DMS153 treated with DMSO at 0.1 percent for 48 hours (cell line): Measurements from ENCODE around the gene ANGPT4.
"Not testable (repeated sequence)": the region's sequence is repeated elsewhere in the genome, so short reads cannot be mapped to it uniquely, and the experiment has no call there.

ENCODE experiments used
- DNase-seq: peaks from one replicate; lab custom pipeline; 2025; ENCODE audit not compliant: unreplicated experiment; lab: John Stamatoyannopoulos, UW

The ANGPT4 gene

DNA sequence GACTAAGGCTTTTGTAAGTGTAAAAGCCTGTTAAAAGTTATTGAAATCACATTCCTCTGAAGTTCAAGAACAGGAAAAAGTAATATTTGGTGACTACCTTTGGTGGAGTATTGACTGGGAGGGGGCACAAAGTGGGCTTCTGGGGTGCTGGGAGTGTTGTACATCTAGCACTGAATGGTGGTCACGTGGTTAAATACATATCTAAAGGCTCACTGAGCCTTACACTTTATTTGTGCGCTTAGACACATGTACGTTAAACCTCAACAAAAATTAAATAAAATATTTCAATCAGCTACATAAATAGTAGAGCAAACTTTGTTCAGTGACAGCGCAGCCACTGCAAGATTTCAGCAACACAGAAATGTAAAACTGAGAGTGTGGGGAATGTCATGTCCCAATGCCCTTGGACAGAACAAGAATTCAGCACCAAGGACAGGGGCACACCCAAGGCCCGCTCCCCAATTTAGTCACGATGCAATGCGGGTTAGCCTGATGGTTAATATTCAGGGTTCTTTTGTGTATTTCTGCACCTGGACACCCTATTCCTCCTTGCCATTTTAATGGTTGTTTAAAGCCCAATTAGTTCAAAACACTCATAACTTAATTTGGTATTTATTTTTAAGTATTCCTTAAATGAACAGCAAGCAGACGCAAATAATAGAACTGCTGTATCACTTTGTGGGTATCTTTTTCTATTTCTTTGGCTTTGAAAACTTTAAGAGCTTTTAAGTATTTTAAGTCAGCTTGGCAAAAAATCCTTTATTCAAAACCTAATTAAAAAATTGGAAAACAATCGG is 37.4 kb downstream of the ANGPT4 start:
- DNase-seq: no peak

DNA sequence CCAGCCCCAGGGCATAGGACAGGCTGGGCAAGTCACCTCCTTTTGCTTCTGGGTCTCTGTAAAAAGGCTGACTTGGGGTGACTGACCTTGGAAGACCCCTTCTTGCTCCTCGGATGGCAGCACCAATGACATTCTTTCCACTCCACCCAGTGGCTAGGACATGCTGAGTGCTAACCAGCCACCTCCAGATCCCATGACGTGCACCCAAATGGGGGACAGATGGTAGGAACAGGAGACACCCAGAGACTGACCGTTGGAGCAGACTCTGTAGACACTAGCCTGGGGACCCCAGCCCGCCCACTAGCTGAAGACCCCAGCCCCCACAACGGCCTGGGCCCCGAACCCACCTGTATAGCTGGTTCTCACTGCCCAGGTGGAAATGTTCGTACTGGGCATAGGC is 38.3 kb downstream of the ANGPT4 start:
- no peak for DNase-seq

DNA sequence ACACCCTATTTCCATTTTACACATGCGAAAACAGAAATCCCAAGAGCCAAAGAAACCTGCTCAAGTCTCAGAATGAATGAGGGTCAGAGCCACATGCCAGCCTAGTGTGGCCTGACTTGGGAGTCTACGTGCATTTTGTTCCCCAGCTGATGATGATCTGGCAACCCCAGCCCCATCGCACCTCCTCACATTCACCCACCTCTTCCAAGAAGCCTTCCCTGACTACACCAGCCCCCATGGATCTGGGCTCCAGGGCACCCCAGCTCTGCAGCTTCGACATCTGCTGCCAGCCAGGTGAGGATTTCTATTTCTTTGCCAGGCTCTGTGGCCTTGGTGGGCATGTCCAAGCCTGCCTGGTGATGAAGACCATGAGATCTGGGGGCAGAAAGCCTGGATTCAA is 41.0 kb downstream of the ANGPT4 start:
- no peak for DNase-seq

DNA sequence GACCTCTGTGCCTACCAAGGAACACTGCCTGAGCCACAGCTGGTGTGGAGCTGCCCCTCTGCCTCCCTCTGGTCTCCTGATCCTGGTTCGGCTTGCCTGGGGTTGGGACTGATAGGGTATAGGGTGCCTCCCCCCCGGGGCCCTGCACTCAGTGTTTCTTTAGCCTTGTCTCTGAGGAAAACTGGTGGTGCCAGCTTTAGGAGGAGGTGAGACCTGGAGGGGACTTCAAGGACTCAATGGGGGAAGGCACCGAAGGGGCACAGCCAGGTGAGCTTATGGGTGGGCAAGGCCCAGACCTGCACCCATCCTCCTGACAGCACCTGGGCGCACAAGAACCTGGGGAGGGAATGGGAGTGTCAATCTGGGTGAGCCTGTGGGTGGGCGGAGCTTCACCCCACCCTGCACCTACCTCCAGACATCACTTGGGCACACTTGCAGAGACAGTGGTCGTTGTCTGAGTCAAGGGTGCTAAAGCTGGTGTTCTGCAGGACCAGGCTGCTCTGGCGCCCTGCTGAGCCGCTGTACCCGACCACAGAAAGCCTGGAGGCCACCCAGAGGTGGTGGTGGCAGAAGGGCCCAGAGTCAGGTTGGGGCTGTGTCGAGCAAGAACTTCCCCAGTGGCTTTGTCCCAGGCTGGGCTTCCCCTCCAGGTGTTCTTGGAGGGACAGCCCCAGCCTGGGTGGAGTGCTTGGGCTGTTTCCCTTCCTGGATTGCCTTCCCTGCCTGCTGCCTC is 42.1 kb downstream of the ANGPT4 start:
- no peak for DNase-seq

DNA sequence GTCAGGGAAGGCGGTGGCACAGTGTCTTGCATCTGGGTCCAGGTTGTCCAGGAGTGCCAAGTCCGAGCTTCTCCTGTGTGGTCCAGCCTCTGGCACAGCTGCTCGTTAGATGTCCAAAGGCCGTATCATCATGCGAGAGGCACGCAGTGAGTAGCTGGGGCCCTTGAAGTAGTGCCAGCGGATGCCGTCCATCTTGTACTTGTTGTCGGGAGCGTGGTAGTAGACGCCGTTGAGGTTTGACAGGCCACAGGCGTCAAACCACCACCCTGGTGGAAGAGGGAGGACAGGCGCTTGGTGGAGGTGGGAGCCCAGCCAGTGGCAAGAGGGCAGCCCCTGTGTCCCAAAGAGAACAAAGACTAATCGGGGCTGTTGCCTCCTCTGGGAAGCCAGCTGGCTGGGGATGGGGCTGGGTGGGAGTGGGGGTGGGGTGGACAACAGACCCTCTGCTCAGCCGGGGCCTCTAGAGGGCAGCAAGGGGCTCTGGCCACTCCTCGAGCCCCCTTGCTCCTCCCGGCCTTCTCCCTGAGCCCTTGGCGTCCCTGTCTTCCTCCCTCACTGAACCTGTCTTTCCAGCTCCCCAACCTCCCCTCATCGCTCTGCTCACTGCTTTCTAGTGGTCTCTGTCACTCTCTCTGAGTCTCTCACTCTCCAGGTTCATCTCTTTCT is 43.1 kb downstream of the ANGPT4 start:
- no peak for DNase-seq

DNA sequence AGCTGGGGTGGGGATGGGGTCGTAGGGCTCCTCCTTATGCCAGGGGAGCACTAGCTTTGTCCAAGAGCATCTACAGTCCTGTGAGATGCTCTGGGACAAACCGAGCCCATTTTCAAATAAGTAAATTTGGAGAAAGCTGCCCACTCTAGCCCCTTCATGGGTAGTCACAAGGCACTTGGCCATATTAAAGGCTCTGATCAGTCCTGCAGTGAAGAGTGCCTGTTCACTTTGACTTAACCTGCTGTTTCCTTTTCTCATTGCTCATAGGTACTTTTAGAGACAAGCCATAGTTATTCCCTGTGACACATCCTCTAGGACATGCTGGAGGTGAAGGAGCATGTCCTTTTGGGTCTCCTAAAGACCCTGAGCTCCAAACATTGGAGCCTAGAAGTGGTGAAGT is 44.2 kb downstream of the ANGPT4 start:
- DNase-seq: no peak

DNA sequence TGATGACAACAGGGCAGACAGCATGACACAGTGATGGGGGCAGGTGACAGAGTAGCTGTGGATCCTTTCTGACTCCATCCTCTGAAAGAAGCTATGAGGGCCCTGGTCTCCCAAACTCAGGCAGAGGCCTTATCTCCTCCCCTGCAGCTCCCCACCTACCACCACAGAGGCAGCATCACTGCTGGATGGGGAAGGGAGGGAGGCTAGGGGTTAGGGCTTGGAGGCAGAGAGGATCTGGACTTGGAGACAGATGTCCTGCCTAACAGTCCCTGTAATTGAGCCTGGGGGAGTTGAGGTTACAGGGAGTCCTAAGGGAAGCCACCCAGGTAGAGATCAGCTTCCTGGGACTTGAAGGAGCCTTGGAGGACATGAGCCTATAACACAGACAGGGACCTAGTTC is 44.7 kb downstream of the ANGPT4 start:
- no peak for DNase-seq

DNA sequence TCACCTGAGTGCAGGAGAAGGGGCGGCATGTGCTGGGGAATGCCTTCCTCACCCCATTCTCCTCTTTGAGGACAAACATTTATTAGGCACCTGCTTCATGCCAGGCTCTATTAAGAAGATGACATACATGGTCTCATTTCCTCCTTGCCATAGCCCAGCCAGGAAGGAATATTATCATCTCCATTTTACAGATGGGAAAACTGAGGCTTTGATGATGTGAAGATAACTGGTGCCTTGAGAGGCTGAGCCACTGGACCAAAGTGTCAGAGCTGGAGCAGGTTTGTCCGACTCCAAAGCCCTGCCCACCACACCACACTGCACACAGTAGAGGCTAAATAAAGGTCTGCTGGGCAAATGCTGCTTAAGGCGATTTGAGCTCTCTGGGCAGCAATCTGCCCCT is 45.4 kb downstream of the ANGPT4 start:
- DNase-seq: no peak

DNA sequence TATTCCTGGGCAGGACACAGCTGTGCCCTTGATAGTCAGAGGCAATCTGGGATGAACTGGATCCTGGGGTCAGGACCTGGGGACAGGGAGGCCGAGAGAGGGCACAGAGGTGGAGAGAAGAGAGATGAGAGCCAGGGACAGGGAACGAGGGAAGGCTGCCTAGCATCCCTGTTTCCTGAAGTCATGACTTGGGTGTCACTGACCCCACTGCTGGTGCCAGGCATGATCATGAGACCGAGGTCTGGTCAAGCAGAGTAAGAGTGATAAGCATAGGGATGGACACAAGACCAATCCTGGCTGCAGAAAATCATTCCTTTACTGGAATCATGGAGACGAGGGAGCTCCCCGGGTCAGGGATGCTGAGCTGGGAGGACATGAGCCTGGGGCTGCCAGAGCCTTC is 46.5 kb downstream of the ANGPT4 start:
- no peak for DNase-seq

DNA sequence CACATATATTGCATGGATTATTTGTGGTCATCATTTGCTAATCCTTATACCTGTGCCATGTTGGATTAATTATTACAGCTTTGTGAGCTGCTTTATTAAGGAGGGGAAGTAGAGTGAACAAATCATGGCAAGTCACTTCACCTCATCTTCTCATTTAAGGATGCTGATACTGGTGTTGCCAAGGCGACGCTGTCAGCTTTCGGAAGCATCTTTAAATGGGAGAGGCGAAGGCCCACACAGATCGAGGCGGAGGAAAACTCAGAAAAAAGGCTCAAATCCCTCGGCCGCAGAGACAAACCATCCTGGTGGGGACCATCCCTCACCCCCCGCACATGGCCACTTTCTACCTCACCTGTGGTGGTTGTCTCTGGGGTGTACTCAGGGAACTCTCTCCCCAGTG is 47.9 kb downstream of the ANGPT4 start:
- no peak for DNase-seq

DNA sequence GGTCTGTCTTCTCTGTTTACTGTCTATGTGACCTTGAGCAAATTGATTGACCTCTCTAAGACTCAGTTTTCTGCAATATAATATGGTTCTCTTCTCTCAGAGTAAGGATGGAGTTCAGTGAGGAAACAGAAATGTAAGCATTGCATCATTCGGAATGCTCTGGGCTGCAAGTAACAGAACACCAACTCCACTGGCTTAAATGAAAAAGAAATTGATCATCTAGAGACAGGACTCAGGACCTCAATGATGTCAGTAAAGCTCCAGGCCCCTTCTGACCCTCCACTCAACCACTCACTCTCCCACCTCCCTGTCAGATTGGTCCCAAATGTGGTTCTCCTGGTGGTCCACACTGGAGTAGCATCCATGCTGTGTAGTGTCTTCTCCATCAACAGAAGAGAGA is 50.7 kb downstream of the ANGPT4 start:
- no peak for DNase-seq

DNA sequence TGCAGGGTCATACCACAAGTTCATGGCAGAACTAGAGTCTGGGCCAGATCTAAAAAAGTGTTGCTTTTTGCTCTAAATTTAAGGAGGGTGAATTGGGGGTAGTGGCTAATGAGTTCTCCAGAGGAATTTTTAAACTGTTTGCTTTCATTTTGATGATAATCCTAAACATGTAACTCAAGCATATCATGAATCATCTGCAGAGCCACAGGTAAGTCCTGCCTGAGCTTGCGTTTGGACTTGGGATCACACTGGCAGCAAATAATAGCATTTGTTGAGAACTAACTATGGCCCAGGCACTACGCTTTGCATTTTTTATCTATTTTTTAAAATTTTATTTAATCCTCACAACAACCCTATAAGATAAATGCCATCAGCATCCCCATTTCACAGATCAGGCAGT is 55.2 kb downstream of the ANGPT4 start:
- no peak for DNase-seq

DNA sequence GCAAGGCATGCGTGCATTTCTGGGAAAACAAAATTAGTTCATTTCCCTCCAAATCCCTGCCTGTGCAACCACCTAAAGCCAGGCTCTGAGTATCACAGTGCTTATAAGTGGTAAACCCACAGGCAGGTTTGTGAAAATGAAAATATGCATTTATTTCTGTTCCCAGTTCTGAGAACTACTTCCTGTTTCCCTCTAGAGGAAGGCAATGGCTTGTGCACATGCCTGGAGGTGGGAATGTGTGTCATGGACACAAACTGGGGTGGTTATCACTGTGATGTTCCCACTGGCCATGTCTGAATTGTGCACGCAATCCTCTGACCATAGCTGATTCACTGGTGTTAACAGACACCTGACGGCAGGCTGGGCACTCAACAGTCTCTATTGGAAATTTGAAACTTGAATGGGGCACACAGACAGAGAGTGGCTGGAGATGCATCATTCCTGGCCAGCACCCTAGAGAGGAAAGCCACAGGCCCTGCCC is 56.3 kb downstream of the ANGPT4 start:
- DNase-seq: no peak

DNA sequence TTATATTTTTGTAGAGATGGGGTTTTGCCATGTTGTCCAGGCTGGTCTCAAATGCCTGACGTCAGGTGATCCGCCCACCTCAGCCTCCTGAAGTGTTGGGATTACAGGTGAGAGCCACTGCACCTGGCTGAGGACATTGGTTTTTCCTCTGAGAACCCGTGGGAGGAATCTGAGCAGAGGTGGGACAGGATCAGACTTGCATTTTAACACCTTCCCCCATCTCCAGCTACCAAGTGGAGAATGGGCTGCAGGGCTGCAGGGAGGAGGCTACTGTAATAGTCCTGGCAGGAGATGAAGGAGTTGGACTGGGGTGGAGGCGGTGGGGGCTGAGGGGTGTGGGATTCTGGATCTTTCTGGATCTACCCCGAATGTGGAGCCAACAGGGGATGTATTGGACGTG is 58.1 kb downstream of the ANGPT4 start:
- DNase-seq: no peak

DNA sequence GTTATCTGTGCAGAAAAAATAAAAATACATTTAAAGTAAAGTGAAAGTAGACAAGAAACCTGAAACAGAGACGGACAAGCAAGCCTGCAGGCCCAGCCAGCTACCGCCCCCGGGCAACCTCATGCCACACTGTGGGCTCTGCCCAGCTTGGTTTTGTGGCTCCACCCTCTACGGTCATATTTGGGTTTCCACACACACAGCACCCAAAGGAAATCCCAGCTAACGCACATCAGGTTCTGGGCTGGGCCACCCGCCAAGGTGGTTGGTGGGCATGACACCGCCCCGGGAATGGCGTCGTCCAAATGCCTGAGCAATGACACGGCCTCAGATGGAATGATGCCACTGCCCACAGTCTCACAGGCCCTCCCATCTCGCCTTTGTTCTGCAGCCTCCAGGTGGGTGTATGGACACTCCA is 59.8 kb downstream of the ANGPT4 start:
- no peak for DNase-seq

DNA sequence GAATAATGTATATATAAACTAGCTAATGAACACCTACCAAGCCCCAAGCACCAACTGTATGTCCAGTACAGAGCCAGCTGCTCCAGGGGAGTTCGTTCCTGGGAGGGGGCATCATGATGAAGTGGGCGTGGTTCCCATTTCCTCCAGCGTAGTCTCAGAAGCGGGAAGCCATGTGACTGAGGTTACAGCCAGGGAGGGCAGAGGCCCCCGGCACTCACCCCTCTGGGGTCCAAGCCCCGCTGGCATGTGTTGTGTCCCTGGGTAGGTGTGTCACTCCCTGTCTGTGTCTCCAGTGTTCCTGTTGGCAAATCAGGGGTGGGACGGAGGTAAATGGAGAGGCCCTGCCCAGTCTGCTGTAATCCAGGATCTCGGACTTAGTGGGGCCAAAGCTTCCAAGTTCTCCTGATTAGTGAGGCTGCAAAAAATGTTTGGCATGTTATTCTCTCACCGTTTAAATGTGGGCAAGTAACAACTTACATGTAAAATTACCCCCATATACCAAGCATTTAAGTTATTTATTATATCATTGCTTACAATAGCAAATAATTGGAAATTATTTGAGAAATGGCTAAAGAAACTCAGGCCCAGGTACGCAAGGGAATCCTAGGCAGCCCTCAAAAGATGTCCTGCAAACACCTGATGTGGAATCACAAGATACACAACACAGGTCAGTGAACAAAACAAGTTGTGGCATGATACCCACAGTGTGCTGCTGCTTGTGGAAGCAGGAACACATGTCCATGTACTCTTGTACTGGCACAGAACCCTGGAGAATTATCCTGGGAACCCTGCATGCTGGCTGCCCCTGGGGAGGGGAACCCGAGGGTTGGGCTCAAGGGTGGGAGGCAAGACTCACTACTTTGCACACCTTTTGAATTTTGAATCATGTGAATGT is 60.4 kb downstream of the ANGPT4 start:
- no peak for DNase-seq

DNA sequence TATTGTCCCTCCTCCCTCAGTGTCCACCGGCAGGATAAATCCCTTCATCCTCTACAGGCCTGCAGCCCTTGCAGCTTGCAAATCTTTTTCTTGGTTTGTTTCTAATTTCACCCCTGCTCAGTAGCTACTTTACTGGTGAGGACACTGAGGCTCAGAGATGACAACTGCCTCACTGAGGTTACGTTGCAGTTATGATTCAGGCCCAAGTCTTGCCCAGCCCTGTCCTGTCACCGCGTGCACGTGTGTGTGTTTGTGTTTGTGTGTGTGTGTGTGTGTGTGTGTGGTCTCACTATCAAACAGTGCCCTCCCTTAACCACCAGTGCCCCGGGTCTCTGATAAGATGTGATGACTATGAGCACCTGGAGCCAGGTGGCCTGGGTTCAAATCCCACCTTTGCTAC is 61.5 kb downstream of the ANGPT4 start:
- DNase-seq: no peak

DNA sequence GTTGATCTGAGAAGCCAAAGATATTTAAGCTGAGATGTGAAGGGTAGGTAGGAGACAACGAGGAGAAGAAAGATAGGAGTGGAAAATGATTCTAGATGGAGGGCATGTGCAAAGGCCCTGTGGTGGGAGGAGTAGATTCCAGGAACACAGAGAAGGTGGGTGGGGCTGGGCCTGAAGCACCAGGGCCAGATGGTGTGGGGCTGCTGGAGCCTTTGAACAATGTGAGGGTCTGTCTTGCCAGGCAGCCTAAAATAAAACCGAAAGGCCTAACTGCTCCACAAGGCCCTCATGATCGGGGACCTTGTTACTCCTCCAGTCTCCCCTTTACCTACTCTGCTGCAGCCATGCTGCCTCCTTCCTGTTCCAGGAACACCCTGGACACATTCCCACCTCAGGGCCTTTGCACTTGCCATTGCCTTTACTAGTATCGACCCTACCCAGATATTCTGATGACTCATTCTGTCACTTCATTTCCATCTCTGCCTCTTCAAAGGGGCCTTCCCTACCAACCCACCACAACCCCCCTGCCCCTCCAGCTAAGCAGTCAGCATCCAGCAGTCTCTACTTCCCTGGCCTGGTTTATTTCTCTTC is 62.6 kb downstream of the ANGPT4 start:
- no peak for DNase-seq

DNA sequence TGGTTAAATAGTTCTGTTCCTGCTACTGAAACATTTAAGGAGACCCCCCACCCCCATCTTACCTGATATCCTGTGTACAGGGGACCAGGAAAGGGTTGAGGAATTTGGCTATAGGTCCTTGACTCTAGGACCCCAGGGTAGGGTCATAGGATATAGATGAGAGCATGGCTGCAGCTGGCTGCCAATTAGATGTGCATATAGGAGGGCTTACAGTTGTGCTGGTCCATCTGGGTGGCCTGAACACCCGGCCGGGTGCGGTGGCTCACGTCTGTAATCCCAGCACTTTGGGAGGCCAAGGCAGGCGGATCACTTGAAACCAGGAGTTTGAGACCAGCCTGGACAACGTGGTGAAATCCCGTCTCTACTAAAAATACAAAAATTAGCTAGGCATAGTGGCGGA is 67.4 kb downstream of the ANGPT4 start:
- DNase-seq: not testable (repeated sequence)

DNA sequence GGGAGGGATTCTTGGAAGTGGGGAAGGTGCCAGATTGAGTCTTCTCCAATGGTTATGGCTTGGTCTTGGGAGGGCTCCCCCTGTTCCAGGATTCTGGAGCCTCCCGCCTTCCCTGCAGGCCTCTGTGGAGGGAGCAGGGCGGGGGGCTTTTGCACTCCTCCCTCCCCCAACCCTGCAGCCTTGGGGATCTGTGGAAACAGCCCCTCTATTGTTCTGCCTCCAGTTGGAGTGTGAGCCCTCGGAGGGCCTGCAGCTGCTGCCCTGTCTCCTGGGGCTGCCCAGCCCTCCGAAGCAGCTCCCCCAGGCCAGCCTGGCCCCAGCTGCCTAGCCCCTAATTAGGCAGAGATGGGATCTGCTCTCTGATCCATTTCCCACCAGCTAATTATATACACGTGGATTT is 67.9 kb downstream of the ANGPT4 start:
- no peak for DNase-seq

DNA sequence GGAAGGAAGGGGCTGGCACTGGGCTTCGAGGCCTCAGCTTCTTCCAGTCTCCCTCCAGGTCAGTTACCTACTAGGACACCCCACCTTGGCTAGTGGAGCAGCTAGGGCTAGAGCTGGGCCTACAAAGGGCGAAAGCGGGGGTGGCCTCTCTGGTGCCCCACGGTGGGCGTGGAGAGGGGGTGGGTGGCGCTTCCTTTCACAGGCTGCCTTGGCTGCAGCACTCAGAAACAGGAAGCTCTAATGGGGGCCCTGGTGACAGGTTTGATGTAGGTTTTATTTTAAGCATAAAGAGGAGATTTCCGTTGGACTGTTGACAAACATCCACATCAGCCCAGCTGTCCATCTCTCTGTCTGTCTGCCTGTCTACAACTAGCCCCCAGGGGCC is 69.2 kb downstream of the ANGPT4 start:
- DNase-seq: no peak
